SK-N-SH (cell line): ENCODE data around the gene PDYN. TPM values are rescaled to one million over a fixed set of nuclear protein-coding genes. Genes with fewer than 3 reads are reported as not detected.

ENCODE experiments used
- CTCF ChIA-PET: fragments of 300-600, 350-600 bp; formaldehyde crosslinking; extraction: SDS; loops from one replicate; lab custom pipeline; 2021; lab: Yijun Ruan, JAX
- POLR2A ChIA-PET: fragments of 350-600 bp; sonication (Branson Sonifier 250); formaldehyde crosslinking; extraction: SDS; loops from one replicate; lab custom pipeline; 2020; ENCODE audit warnings: antibody characterized with exemption, inconsistent platforms; lab: Yijun Ruan, JAX
- DNase-seq: peaks from one replicate; pipeline ENCODE4 v3.0.0; 2012
- H2AFZ ChIP-seq: fragments of 200-600 bp; sonication (generic); 2 replicates; pipeline ENCODE4 v1.8.1; 2016; ENCODE audit warnings: antibody characterized with exemption, mild to moderate bottlenecking, low read depth
- H3F3A ChIP-seq: fragments of 200-600 bp; sonication (generic); replicated peaks from 2 replicates; pipeline ENCODE3; 2016; ENCODE audit warnings: antibody characterized with exemption, mild to moderate bottlenecking; ENCODE audit not compliant: insufficient read depth
- H3K27ac ChIP-seq, 2 experiments: fragments of 200-500 bp in 1 of 2; fragments of 200-600 bp in 1 of 2; sonication (Bioruptor generic) in 1 of 2; sonication (generic), shearing (Covaris generic) in 1 of 2; 2 replicates each; pipeline versions ENCODE4 v1.5.1 to v1.6.1; 2014 to 2016; ENCODE audit warnings: low read depth in 2 of 2, inconsistent platforms in 1 of 2, low read length in 1 of 2, mild to moderate bottlenecking in 1 of 2, mixed read lengths in 1 of 2
- H3K27me3 ChIP-seq: fragments of 200-600 bp; sonication (generic), shearing (Covaris generic); 2 replicates; pipeline ENCODE4 v1.6.1; 2016; ENCODE audit warnings: mixed run types; ENCODE audit not compliant: insufficient read depth
- H3K36me3 ChIP-seq, 2 experiments: fragments of 200-500 bp in 1 of 2; fragments of 200-600 bp in 1 of 2; sonication (Bioruptor generic) in 1 of 2; sonication (generic) in 1 of 2; replicated peaks in 1 of 2; 2 replicates each; pipeline versions ENCODE3 to v1.5.1; 2014 to 2016; ENCODE audit warnings: low read length in 1 of 2, mild to moderate bottlenecking in 1 of 2; ENCODE audit not compliant: insufficient read depth in 2 of 2, control insufficient read depth in 1 of 2
- H3K4me1 ChIP-seq, 2 experiments: fragments of 200-500 bp in 1 of 2; fragments of 200-600 bp in 1 of 2; sonication (Bioruptor generic) in 1 of 2; sonication (generic), shearing (Covaris generic) in 1 of 2; 2 replicates each; pipeline versions ENCODE4 v1.5.1 to v1.6.1; 2014 to 2016; ENCODE audit warnings: low read depth in 1 of 2, low read length in 1 of 2, mixed run types in 1 of 2; ENCODE audit not compliant: insufficient read depth in 2 of 2, control insufficient read depth in 1 of 2
- H3K4me2 ChIP-seq: fragments of 200-600 bp; sonication (generic), shearing (Covaris generic); 2 replicates; pipeline ENCODE4 v1.6.1; 2017; ENCODE audit warnings: mixed run types
- H3K4me3 ChIP-seq, 2 experiments: fragments of 200-500 bp in 1 of 2; fragments of 200-600 bp in 1 of 2; sonication (Bioruptor generic) in 1 of 2; sonication (generic), shearing (Covaris generic) in 1 of 2; 2 replicates each; pipeline versions ENCODE4 v1.5.1 to v1.8.1; 2014 to 2016; ENCODE audit warnings: low read depth in 2 of 2, inconsistent platforms in 1 of 2, low read length in 1 of 2, mild to moderate bottlenecking in 1 of 2, mixed read lengths in 1 of 2, moderate library complexity in 1 of 2
- H3K79me2 ChIP-seq: fragments of 200-600 bp; sonication (generic); 2 replicates; pipeline ENCODE4 v1.8.1; 2017; ENCODE audit warnings: mild to moderate bottlenecking; ENCODE audit not compliant: insufficient read depth
- H3K9ac ChIP-seq: fragments of 200-600 bp; sonication (generic); 2 replicates; pipeline ENCODE4 v1.6.1; 2017; ENCODE audit warnings: mixed run types
- H3K9me2 ChIP-seq: fragments of 200-600 bp; sonication (generic); 2 replicates; pipeline ENCODE4 v1.6.1; 2017; ENCODE audit warnings: mixed run types
- H3K9me3 ChIP-seq: fragments of 200-600 bp; sonication (generic); 2 replicates; pipeline ENCODE4 v1.6.1; 2017; ENCODE audit warnings: mixed run types, mild to moderate bottlenecking, moderate library complexity
- H4K20me1 ChIP-seq: fragments of 200-600 bp; sonication (generic); 2 replicates; pipeline ENCODE4 v1.6.1; 2017; ENCODE audit warnings: mild to moderate bottlenecking, mixed run types; ENCODE audit not compliant: insufficient read depth
- FOSL2 ChIP-seq: IDR thresholded peaks from 2 replicates; pipeline ENCODE4 v1.4.0; 2012; ENCODE audit warnings: low read depth, mild to moderate bottlenecking, moderate library complexity, borderline replicate concordance
- GATA2 ChIP-seq: sonication (generic); formaldehyde crosslinking; IDR thresholded peaks from 2 replicates; pipeline ENCODE4 v1.5.0; 2020; ENCODE audit warnings: mild to moderate bottlenecking, missing genetic modification reagents
- MEF2A ChIP-seq: IDR thresholded peaks from 2 replicates; pipeline ENCODE4 v1.4.0; 2012; ENCODE audit warnings: low read depth, borderline replicate concordance
- MXI1 ChIP-seq: IDR thresholded peaks from 2 replicates; pipeline ENCODE4 v1.6.1; 2012; ENCODE audit warnings: mild to moderate bottlenecking, low read depth, low read length, improper control_type of control experiment
- PBX3 ChIP-seq: IDR thresholded peaks from 2 replicates; pipeline ENCODE4; 2012
- POLR2AphosphoS5 ChIP-seq: IDR thresholded peaks from 2 replicates; pipeline ENCODE4 v1.6.1; 2012; ENCODE audit warnings: low read depth, low read length
- RAD21 ChIP-seq: IDR thresholded peaks from 2 replicates; pipeline ENCODE4 v1.6.1; 2012; ENCODE audit warnings: mild to moderate bottlenecking, low read length
- RFX5 ChIP-seq: IDR thresholded peaks from 2 replicates; pipeline ENCODE4 v1.6.1; 2012; ENCODE audit warnings: mild to moderate bottlenecking, improper control_type of control experiment, low read length
- SMC3 ChIP-seq: IDR thresholded peaks from 2 replicates; pipeline ENCODE4 v1.6.1; 2012; ENCODE audit warnings: low read depth, low read length, improper control_type of control experiment
- WGBS: methylation state at CpG from one replicate; pipeline ENCODE4 v1.1.6; 2017; ENCODE audit warnings: low lambda C conversion rate; 5-methylcytosine and 5-hydroxymethylcytosine counted together
- polyA plus RNA-seq, 3 experiments: library from polyadenylated mRNA; depleted of rRNA; stranded (reverse); fragments of >200 nt; gene quantifications; 2 replicates each; pipeline ENCODE4 v1.2.3, GENCODE V29; 2012
- TF ChIP-seq, protein P1 (sequence below): IDR thresholded peaks from 2 replicates; pipeline ENCODE4 v1.4.0; 2012; ENCODE audit warnings: low read depth, borderline replicate concordance
- TF ChIP-seq, protein P2 (sequence below): IDR thresholded peaks from 2 replicates; pipeline ENCODE4 v1.4.0; 2012; ENCODE audit warnings: low read depth
- TF ChIP-seq, protein P3 (sequence below): fragments of 200-600 bp; sonication (generic); IDR thresholded peaks from 2 replicates; pipeline ENCODE4 v1.6.1; 2017; ENCODE audit warnings: antibody characterized with exemption, mild to moderate bottlenecking, moderate library complexity

The PDYN gene
- polyA plus RNA-seq, 1 of the 3 experiments (the other 2 are of a cell fraction): not detected

GRCh38 chr20:1965520-1966351, 28.1 kb downstream of the PDYN start:
- no peaks in the 10 kb centered on the region for H4K20me1 ChIP-seq
- no peaks in the 10 kb centered on the region for H3K36me3 ChIP-seq
- H2AFZ ChIP-seq: no peak overlapping the region
- TF ChIP-seq RAD21: peak; percentile 79
- TF ChIP-seq, protein P1, sequence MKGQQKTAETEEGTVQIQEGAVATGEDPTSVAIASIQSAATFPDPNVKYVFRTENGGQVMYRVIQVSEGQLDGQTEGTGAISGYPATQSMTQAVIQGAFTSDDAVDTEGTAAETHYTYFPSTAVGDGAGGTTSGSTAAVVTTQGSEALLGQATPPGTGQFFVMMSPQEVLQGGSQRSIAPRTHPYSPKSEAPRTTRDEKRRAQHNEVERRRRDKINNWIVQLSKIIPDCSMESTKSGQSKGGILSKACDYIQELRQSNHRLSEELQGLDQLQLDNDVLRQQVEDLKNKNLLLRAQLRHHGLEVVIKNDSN: peak; percentile 65
- TF ChIP-seq, protein P2, sequence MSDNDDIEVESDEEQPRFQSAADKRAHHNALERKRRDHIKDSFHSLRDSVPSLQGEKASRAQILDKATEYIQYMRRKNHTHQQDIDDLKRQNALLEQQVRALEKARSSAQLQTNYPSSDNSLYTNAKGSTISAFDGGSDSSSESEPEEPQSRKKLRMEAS: peak; percentile 90
- TF ChIP-seq, protein P3, sequence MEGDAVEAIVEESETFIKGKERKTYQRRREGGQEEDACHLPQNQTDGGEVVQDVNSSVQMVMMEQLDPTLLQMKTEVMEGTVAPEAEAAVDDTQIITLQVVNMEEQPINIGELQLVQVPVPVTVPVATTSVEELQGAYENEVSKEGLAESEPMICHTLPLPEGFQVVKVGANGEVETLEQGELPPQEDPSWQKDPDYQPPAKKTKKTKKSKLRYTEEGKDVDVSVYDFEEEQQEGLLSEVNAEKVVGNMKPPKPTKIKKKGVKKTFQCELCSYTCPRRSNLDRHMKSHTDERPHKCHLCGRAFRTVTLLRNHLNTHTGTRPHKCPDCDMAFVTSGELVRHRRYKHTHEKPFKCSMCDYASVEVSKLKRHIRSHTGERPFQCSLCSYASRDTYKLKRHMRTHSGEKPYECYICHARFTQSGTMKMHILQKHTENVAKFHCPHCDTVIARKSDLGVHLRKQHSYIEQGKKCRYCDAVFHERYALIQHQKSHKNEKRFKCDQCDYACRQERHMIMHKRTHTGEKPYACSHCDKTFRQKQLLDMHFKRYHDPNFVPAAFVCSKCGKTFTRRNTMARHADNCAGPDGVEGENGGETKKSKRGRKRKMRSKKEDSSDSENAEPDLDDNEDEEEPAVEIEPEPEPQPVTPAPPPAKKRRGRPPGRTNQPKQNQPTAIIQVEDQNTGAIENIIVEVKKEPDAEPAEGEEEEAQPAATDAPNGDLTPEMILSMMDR: peak; percentile 93
- TF ChIP-seq POLR2AphosphoS5: no peak
- TF ChIP-seq SMC3: peak; percentile 80
- no peak for TF ChIP-seq RFX5
- no peak for TF ChIP-seq MEF2A
- no peak for TF ChIP-seq FOSL2
- no peak for TF ChIP-seq PBX3
- no peak for TF ChIP-seq GATA2
- TF ChIP-seq MXI1: peak; percentile 66
- peaks cover 34% of the 10 kb centered on the region; the same call in 1 of the 2 replicates for H3K27me3 ChIP-seq
- H3K79me2 ChIP-seq: no peaks in the 10 kb centered on the region
- no peaks in the 10 kb centered on the region for H3K9me3 ChIP-seq
- H3K4me2 ChIP-seq: no peak overlapping the region
- no peaks in the 10 kb centered on the region; a peak in 1 of 4 replicates for H3K4me1 ChIP-seq
- DNase-seq: peak; percentile 84
- ChIA-PET POLR2A (no interaction called here), CTCF (interaction anchor here (0.5 to 3.2 kb wide), 50 partner anchors 9 to 492 kb away, joined by 3 to 42 read pairs (median 4); no protein-coding TSS in a partner anchor)
- H3K9ac ChIP-seq: no peak overlapping the region
- no peaks in the 10 kb centered on the region for H3F3A ChIP-seq
- 16% methylated on average over 25 of the region's 28 CpGs for WGBS
- H3K4me3 ChIP-seq: no peak overlapping the region
- no peaks in the 10 kb centered on the region for H3K9me2 ChIP-seq
- H3K27ac ChIP-seq: no peak overlapping the region
